Keratinocyte (primary cell): Measurements from ENCODE around the gene RPS18. TPM values are rescaled to one million over a fixed set of nuclear protein-coding genes. Genes with fewer than 3 reads are reported as not detected.

Experiments used
- DNase-seq: peaks from one replicate; pipeline ENCODE4 v3.0.0-alpha.2; 2011; ENCODE audit warnings: low read depth, missing footprints, low spot score
- FAIRE-seq: peaks from 2 replicates; lab custom pipeline; 2011; peaks lifted over from hg19 to GRCh38; lab: Jason Lieb, UNC
- H2AFZ ChIP-seq: 2 replicates; pipeline ENCODE4 v1.6.0; 2012; ENCODE audit warnings: low read length, control low read depth, inconsistent platforms; ENCODE audit not compliant: control insufficient read depth
- H3K27ac ChIP-seq: 2 replicates; pipeline ENCODE4 v1.5.1; 2011; ENCODE audit warnings: low read length; ENCODE audit not compliant: control insufficient read depth, insufficient read depth
- H3K27me3 ChIP-seq: 3 replicates; pipeline ENCODE4 v1.6.0; 2011; ENCODE audit warnings: low read length; ENCODE audit not compliant: control insufficient read depth, insufficient read depth; ENCODE audit errors: extremely low read depth
- H3K36me3 ChIP-seq, 2 experiments: 2 replicates in 1 of 2; 3 replicates in 1 of 2; pipeline ENCODE4 v1.5.1; 2011; ENCODE audit warnings: low read length in 2 of 2, mild to moderate bottlenecking in 1 of 2; ENCODE audit not compliant: control insufficient read depth in 2 of 2, insufficient read depth in 2 of 2; ENCODE audit errors: extremely low read depth in 1 of 2
- H3K4me1 ChIP-seq: 3 replicates; pipeline ENCODE4 v1.5.1; 2011; ENCODE audit warnings: low read length; ENCODE audit not compliant: control insufficient read depth, insufficient read depth; ENCODE audit errors: extremely low read depth
- H3K4me2 ChIP-seq: 3 replicates; pipeline ENCODE4 v1.6.0; 2011; ENCODE audit warnings: low read depth, low read length; ENCODE audit not compliant: control insufficient read depth, insufficient read depth; ENCODE audit errors: extremely low read depth
- H3K4me3 ChIP-seq, 3 experiments: fragments of 200-600 bp in 1 of 3; sonication (generic) in 1 of 3; 2 replicates in 2 of 3; 3 replicates in 1 of 3; pipeline ENCODE4 v1.5.1; 2011 to 2016; ENCODE audit warnings: low read length in 3 of 3, mild to moderate bottlenecking in 3 of 3, control low read depth in 2 of 3, inconsistent platforms in 1 of 3, low read depth in 1 of 3, mixed read lengths in 1 of 3, mixed run types in 1 of 3, moderate library complexity in 1 of 3; ENCODE audit not compliant: control insufficient read depth in 2 of 3, insufficient read depth in 2 of 3; ENCODE audit errors: extremely low read depth in 1 of 3
- H3K79me2 ChIP-seq: 2 replicates; pipeline ENCODE4 v1.6.0; 2012; ENCODE audit warnings: low read length; ENCODE audit not compliant: control insufficient read depth, insufficient read depth
- H3K9ac ChIP-seq: 3 replicates; pipeline ENCODE4 v1.6.0; 2011; ENCODE audit warnings: low read length; ENCODE audit not compliant: control insufficient read depth, insufficient read depth; ENCODE audit errors: extremely low read depth
- H3K9me1 ChIP-seq: 3 replicates; pipeline ENCODE4 v1.6.0; 2011; ENCODE audit warnings: low read length; ENCODE audit not compliant: control insufficient read depth, insufficient read depth; ENCODE audit errors: extremely low read depth
- H3K9me3 ChIP-seq: 2 replicates; pipeline ENCODE4 v1.5.1; 2012; ENCODE audit warnings: low read depth, low read length; ENCODE audit not compliant: control insufficient read depth
- H4K20me1 ChIP-seq: 3 replicates; pipeline ENCODE4 v1.6.0; 2011; ENCODE audit warnings: low read length; ENCODE audit not compliant: control insufficient read depth, insufficient read depth; ENCODE audit errors: extremely low read depth
- CTCF ChIP-seq, 3 experiments: IDR thresholded peaks in 1 of 3; conservative IDR thresholded peaks in 1 of 3; optimal IDR thresholded peaks in 1 of 3; 2 replicates in 2 of 3; 3 replicates in 1 of 3; pipeline versions ENCODE3 to v1.5.1; 2011; ENCODE audit warnings: low read length in 3 of 3, mild to moderate bottlenecking in 3 of 3, moderate library complexity in 2 of 3, control low read depth in 1 of 3, inconsistent platforms in 1 of 3; ENCODE audit not compliant: insufficient read depth in 2 of 3; ENCODE audit errors: extremely low read depth in 1 of 3
- EZH2 ChIP-seq: IDR thresholded peaks from one replicate; pipeline ENCODE4 v1.6.1; 2012; ENCODE audit warnings: inconsistent platforms, mild to moderate bottlenecking, low read length, moderate library complexity
- dilution Hi-C: fragments of 300-500 bp; cut with MboI; formaldehyde crosslinking; loops from one replicate; pipeline ENCODE4 v1.7.0; 2020; ENCODE audit warnings: low sequenced_read_pairs; ENCODE audit not compliant: extremely low pct_ligation_motif_present
- polyA plus RNA-seq, 5 experiments: library from polyadenylated mRNA; depleted of rRNA in 3 of 5; stranded (reverse) in 3 of 5; stranded (forward) in 1 of 5; unstranded in 1 of 5; fragments of >200 nt; gene quantifications; 1 replicate in 1 of 5; 2 replicates in 3 of 5; 3 replicates in 1 of 5; pipeline versions ENCODE4 v1.2.1 to v1.2.3, GENCODE V29; 2011 to 2012; ENCODE audit warnings: missing spikeins in 2 of 5, low read depth in 1 of 5, low replicate concordance in 1 of 5

RPS18 gene
- polyA plus RNA-seq, 1 donor (not counting 4 experiments of a cell fraction or from before 2014, with no cell fraction given), result 6,374 TPM

GRCh38 chr6:33241968-33242367, 29.9 kb upstream of the RPS18 start:
- no peak overlapping the region for H3K4me2 ChIP-seq
- no peak overlapping the region for H3K4me3 ChIP-seq
- FAIRE-seq, result no peak
- H4K20me1 ChIP-seq, result no peaks in the 10 kb centered on the region
- H2AFZ ChIP-seq, result no peak overlapping the region
- H3K27me3 ChIP-seq, result peaks cover 3% of the 10 kb centered on the region
- no peaks in the 10 kb centered on the region for H3K36me3 ChIP-seq
- H3K27ac ChIP-seq, result no peak overlapping the region
- TF ChIP-seq CTCF (optimal IDR thresholded peaks at IDR 0.05 in 1 of 3, IDR thresholded peaks at IDR 0.05 in 1 of 3, conservative IDR thresholded peaks at IDR 0.05 in 1 of 3; ENCODE audit: extremely low read depth in 1 of 3, insufficient read depth in 2 of 3, low read length in 3 of 3) (no peak), EZH2 (no peak)
- H3K79me2 ChIP-seq, result no peaks in the 10 kb centered on the region
- H3K9ac ChIP-seq, result no peak overlapping the region
- DNase-seq, result no peak
- H3K4me1 ChIP-seq, result no peaks in the 10 kb centered on the region
- dilution Hi-C loops, result no loop called here
- H3K9me3 ChIP-seq, result no peaks in the 10 kb centered on the region
- H3K9me1 ChIP-seq, result no peaks in the 10 kb centered on the region

- Histone ChIP-seq H2AFZ (no peak overlapping the region), H3K9me1 (no peaks in the 10 kb centered on the region), H3K4me1 (peaks cover 5% of the 10 kb centered on the region), H3K9ac (no peak overlapping the region), H3K79me2 (no peaks in the 10 kb centered on the region), H3K4me3 (no peak overlapping the region), H4K20me1 (no peaks in the 10 kb centered on the region), H3K27me3 (no peaks in the 10 kb centered on the region), H3K9me3 (no peaks in the 10 kb centered on the region), H3K36me3 (no peaks in the 10 kb centered on the region), H3K4me2 (no peak overlapping the region), H3K27ac (no peak overlapping the region)
- TF ChIP-seq CTCF (optimal IDR thresholded peaks at IDR 0.05 in 1 of 3, IDR thresholded peaks at IDR 0.05 in 1 of 3, conservative IDR thresholded peaks at IDR 0.05 in 1 of 3; ENCODE audit: extremely low read depth in 1 of 3, insufficient read depth in 2 of 3, low read length in 3 of 3) (no peak), EZH2 (no peak)
- DNase-seq (no peak), FAIRE-seq (no peak)
- dilution Hi-C loops, result no loop called here
Observed at GRCh38 chr6:33243476-33243875, 28.4 kb upstream of the RPS18 start.
